Astrocyte (in vitro differentiated cells and primary cell): Measurements from ENCODE around the gene SLC27A3.

ENCODE experiments used
- EZH2 ChIP-seq: IDR thresholded peaks from 2 replicates; pipeline ENCODE4 v1.6.1; 2012; ENCODE audit warnings: mild to moderate bottlenecking, low read length, inconsistent platforms; ENCODE audit not compliant: insufficient read depth
- TF ChIP-seq, protein P1 (sequence below): IDR thresholded peaks from 2 replicates; pipeline ENCODE4 v1.5.1; 2011; ENCODE audit warnings: low read depth, mild to moderate bottlenecking, inconsistent platforms, low read length, moderate library complexity; ENCODE audit not compliant: insufficient read depth

DNA sequence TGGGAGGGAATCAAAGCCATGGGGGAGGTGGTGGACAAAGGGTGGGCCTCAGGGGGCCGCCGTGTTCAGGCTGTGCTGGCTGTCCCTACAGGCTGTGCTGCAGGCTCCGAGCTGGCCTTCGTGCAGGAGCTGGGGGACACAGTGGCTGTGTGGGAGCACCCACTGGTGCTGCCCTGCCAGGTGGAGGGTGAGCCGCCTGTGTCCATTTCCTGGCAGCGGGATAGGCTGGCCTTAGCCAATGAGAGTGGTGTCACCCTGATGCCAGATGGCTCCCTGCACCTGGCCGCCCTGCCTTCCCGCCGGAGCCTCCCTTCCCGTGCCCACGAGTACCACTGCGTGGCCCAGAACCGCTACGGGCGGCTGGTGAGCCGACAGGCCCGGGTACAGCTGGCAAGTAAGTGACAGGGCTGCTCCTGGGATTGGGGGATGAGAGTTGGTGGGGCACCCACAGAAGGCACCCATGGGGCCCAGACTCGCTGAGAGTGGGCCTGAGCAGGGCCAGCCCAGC, 20.2 kb downstream of the SLC27A3 start:
- TF ChIP-seq, protein P1, sequence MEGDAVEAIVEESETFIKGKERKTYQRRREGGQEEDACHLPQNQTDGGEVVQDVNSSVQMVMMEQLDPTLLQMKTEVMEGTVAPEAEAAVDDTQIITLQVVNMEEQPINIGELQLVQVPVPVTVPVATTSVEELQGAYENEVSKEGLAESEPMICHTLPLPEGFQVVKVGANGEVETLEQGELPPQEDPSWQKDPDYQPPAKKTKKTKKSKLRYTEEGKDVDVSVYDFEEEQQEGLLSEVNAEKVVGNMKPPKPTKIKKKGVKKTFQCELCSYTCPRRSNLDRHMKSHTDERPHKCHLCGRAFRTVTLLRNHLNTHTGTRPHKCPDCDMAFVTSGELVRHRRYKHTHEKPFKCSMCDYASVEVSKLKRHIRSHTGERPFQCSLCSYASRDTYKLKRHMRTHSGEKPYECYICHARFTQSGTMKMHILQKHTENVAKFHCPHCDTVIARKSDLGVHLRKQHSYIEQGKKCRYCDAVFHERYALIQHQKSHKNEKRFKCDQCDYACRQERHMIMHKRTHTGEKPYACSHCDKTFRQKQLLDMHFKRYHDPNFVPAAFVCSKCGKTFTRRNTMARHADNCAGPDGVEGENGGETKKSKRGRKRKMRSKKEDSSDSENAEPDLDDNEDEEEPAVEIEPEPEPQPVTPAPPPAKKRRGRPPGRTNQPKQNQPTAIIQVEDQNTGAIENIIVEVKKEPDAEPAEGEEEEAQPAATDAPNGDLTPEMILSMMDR, result no peak
- no peak for TF ChIP-seq EZH2
